OCI-LY3 (cell line): ENCODE results near the gene NUP210.

Experiments
- H2AFZ ChIP-seq: fragments of 200-600, 300-600 bp; shearing (Covaris generic); 2 replicates; pipeline ENCODE4 v1.6.0; 2014; ENCODE audit warnings: antibody characterized with exemption, low read depth, low read length
- H3K27ac ChIP-seq: fragments of 200-600, 300-600 bp; sonication (generic); 2 replicates; pipeline ENCODE4 v1.5.1; 2014; ENCODE audit warnings: mild to moderate bottlenecking, low read length, moderate library complexity, mixed read lengths
- H3K27me3 ChIP-seq: fragments of 200-600, 300-600 bp; sonication (generic); 2 replicates; pipeline ENCODE4 v1.6.1; 2014; ENCODE audit warnings: low read depth, low read length, mixed read lengths
- H3K36me3 ChIP-seq: fragments of 200-600, 300-600 bp; sonication (generic); replicated peaks from 2 replicates; pipeline ENCODE3; 2014; ENCODE audit warnings: low read depth, low read length, mixed read lengths
- H3K4me1 ChIP-seq: fragments of 300-600, 200-600 bp; sonication (generic); 2 replicates; pipeline ENCODE4 v1.6.1; 2014; ENCODE audit warnings: low read length, mixed read lengths
- H3K4me2 ChIP-seq: fragments of 200-600, 300-600 bp; sonication (generic); 2 replicates; pipeline ENCODE4 v1.6.1; 2014; ENCODE audit warnings: low read length, mixed read lengths
- H3K4me3 ChIP-seq: fragments of 300-600, 200-600 bp; sonication (generic); 2 replicates; pipeline ENCODE4 v1.5.1; 2014; ENCODE audit warnings: antibody characterized with exemption, mild to moderate bottlenecking, low read length, moderate library complexity
- H3K79me2 ChIP-seq: fragments of 300-600, 200-600 bp; shearing (Covaris generic); 2 replicates; pipeline ENCODE4 v1.6.1; 2014; ENCODE audit warnings: mild to moderate bottlenecking, low read length, mixed read lengths
- H3K9ac ChIP-seq: fragments of 300-600, 200-600 bp; shearing (Covaris generic); 2 replicates; pipeline ENCODE4 v1.6.0; 2014; ENCODE audit warnings: mild to moderate bottlenecking, low read length, moderate library complexity
- H3K9me3 ChIP-seq: fragments of 200-600, 300-600 bp; shearing (Covaris generic); 2 replicates; pipeline ENCODE4 v1.6.1; 2014; ENCODE audit warnings: low read length, mixed read lengths; ENCODE audit not compliant: insufficient read depth
- H4K20me1 ChIP-seq: fragments of 200-600, 300-600 bp; sonication (generic); 2 replicates; pipeline ENCODE4 v1.6.1; 2016; ENCODE audit warnings: low read length, mixed read lengths; ENCODE audit not compliant: insufficient read depth
- CTCF ChIP-seq: fragments of 200-600, 300-600 bp; sonication (generic); IDR thresholded peaks from 2 replicates; pipeline ENCODE4 v1.5.1; 2014; ENCODE audit warnings: antibody characterized with exemption, low read length, low read depth
- EZH2phosphoT487 ChIP-seq: fragments of 200-600 bp; shearing (Covaris generic); IDR thresholded peaks from 2 replicates; pipeline ENCODE4 v1.6.1; 2018; ENCODE audit warnings: antibody characterized with exemption, mixed run types, low read depth

The NUP210 gene

DNA sequence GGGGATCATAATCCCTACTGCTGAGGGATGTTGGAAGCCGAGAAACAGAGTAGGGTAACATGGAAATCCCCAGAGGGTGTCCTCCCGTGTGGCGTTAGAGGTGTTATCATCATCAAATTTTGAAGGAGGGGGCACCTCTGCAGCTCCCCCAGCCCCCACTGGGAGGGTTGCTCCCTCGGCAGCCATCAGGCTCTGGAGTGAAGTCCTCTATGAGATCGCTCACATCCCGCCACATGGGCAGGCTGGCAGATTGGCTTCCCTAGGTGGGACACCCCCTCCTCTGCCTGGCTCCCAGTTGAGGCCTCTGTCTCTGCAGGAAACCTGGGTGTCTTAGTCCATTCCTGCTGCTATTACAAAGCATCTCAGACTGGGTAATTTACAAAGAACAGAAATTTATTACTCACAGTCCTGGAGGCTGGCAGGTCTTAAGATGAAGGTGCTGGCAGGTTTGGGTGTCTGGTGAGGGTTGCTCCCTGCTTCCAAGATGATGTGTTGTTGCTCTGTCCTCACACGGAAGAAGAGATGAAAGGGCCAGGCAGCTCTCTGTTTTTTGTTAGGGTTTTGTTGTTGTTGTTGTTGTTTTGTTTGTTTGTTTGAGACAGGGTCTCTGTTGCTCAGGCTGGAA lies 120.5 kb downstream of the NUP210 start:
- TF ChIP-seq EZH2phosphoT487 (no peak), CTCF (no peak)
- Histone ChIP-seq H3K4me1 (peaks cover 18% of the 10 kb centered on the region), H3K27me3 (peaks cover 31% of the 10 kb centered on the region), H3K79me2 (no peaks in the 10 kb centered on the region), H3K9ac (no peak overlapping the region), H3K36me3 (no peaks in the 10 kb centered on the region), H3K4me3 (no peak overlapping the region), H2AFZ (no peak overlapping the region), H4K20me1 (no peaks in the 10 kb centered on the region), H3K27ac (no peak overlapping the region), H3K9me3 (no peaks in the 10 kb centered on the region), H3K4me2 (no peak overlapping the region)

- H3K4me1 ChIP-seq: peaks cover 18% of the 10 kb centered on the region
- no peaks in the 10 kb centered on the region for H4K20me1 ChIP-seq
- no peak overlapping the region for H3K4me2 ChIP-seq
- H3K9ac ChIP-seq: no peak overlapping the region
- no peaks in the 10 kb centered on the region for H3K9me3 ChIP-seq
- no peak overlapping the region for H3K27ac ChIP-seq
- no peak overlapping the region for H3K4me3 ChIP-seq
- no peak for TF ChIP-seq EZH2phosphoT487
- TF ChIP-seq CTCF: no peak
- H3K36me3 ChIP-seq: no peaks in the 10 kb centered on the region
- no peaks in the 10 kb centered on the region for H3K79me2 ChIP-seq
- no peak overlapping the region for H2AFZ ChIP-seq
- H3K27me3 ChIP-seq: peaks cover 42% of the 10 kb centered on the region
Measured at GRCh38 chr3:13296662-13297061, 123.5 kb downstream of the NUP210 start.

- peaks cover 39% of the 10 kb centered on the region for H3K27me3 ChIP-seq
- H3K4me1 ChIP-seq: peaks cover 8% of the 10 kb centered on the region
- no peak overlapping the region for H3K9ac ChIP-seq
- no peaks in the 10 kb centered on the region for H3K79me2 ChIP-seq
- H3K4me3 ChIP-seq: peak overlapping the region; percentile 36
- H2AFZ ChIP-seq: peak overlapping the region; percentile 14; the same call in 1 of the 2 replicates
- TF ChIP-seq CTCF: no peak
- TF ChIP-seq EZH2phosphoT487: no peak
- H3K4me2 ChIP-seq: peak overlapping the region; percentile 49
- no peak overlapping the region for H3K27ac ChIP-seq
- H4K20me1 ChIP-seq: no peaks in the 10 kb centered on the region
- no peaks in the 10 kb centered on the region for H3K36me3 ChIP-seq
- H3K9me3 ChIP-seq: no peaks in the 10 kb centered on the region
Measured at GRCh38 chr3:13294442-13295351, 125.4 kb downstream of the NUP210 start.

- H3K9me3 ChIP-seq: peaks cover under 1% of the 10 kb centered on the region; the same call in 1 of the 2 replicates
- H3K79me2 ChIP-seq: no peaks in the 10 kb centered on the region
- H3K4me2 ChIP-seq: no peak overlapping the region
- no peak overlapping the region for H3K4me3 ChIP-seq
- no peaks in the 10 kb centered on the region for H4K20me1 ChIP-seq
- H3K27me3 ChIP-seq: peaks cover 41% of the 10 kb centered on the region
- H3K36me3 ChIP-seq: no peaks in the 10 kb centered on the region
- H2AFZ ChIP-seq: no peak overlapping the region
- H3K4me1 ChIP-seq: peaks cover 8% of the 10 kb centered on the region
- H3K9ac ChIP-seq: no peak overlapping the region
- no peak for TF ChIP-seq CTCF
- TF ChIP-seq EZH2phosphoT487: no peak
- no peak overlapping the region for H3K27ac ChIP-seq
Measured at GRCh38 chr3:13292375-13292774, 127.7 kb downstream of the NUP210 start.
